DMS153 treated with DMSO at 0.1 percent for 48 hours (cell line): ENCODE data around the gene CALR.
"Not testable (repeated sequence)": the region's sequence is repeated elsewhere in the genome, so short reads cannot be mapped to it uniquely, and the experiment has no call there.

Source experiments
- DNase-seq: peaks from one replicate; lab custom pipeline; 2025; ENCODE audit not compliant: unreplicated experiment; lab: John Stamatoyannopoulos, UW

Gene CALR

GRCh38 chr19:12952488-12953137, 14.2 kb downstream of the CALR start:
- no peak for DNase-seq

- DNase-seq: no peak
These were observed 14.9 kb downstream of the CALR start for GRCh38 chr19:12953138-12953798.

GRCh38 chr19:12953799-12954611, 15.6 kb downstream of the CALR start:
- no peak for DNase-seq

GRCh38 chr19:12954612-12954962, 16.2 kb downstream of the CALR start:
- no peak for DNase-seq

GRCh38 chr19:12955575-12955974, 17.2 kb downstream of the CALR start:
- DNase-seq: not testable (repeated sequence)

GRCh38 chr19:12955996-12956395, 17.6 kb downstream of the CALR start:
- DNase-seq: no peak

- peak; percentile 49 for DNase-seq
These were observed 18.3 kb downstream of the CALR start, which contains the start of gene GADD45GIP1 for GRCh38 chr19:12956446-12957388. GADD45GIP1 (minus strand) TSS chr19:12957223; CDS start chr19:12957212, 11 bp downstream.

- DNase-seq: peak; percentile 49
These were observed 19.1 kb downstream of the CALR start for GRCh38 chr19:12957389-12957952.

GRCh38 chr19:12959481-12959880, 21.1 kb downstream of the CALR start:
- DNase-seq: no peak

GRCh38 chr19:12965017-12965811, 26.8 kb downstream of the CALR start:
- DNase-seq: peak; percentile 67

- no peak for DNase-seq
These were observed 27.4 kb downstream of the CALR start for GRCh38 chr19:12965812-12966135.

GRCh38 chr19:12967907-12968306, 29.5 kb downstream of the CALR start:
- no peak for DNase-seq

GRCh38 chr19:12969292-12969988, 31.0 kb downstream of the CALR start, which contains the start of gene DAND5:
DAND5 (plus strand) TSS chr19:12969576; CDS start chr19:12969661, 85 bp downstream.
- no peak for DNase-seq

- no peak for DNase-seq
These were observed 31.8 kb downstream of the CALR start for GRCh38 chr19:12970070-12970820.

- no peak for DNase-seq
These were observed 34.8 kb downstream of the CALR start for GRCh38 chr19:12973236-12973635.

GRCh38 chr19:12974301-12975220, 36.2 kb downstream of the CALR start:
- no peak for DNase-seq

GRCh38 chr19:12975221-12975741, 36.9 kb downstream of the CALR start:
- no peak for DNase-seq
